BJ (cell line): ENCODE data around the gene NTNG1. TPM values are rescaled to one million over a fixed set of nuclear protein-coding genes. Genes with fewer than 3 reads are reported as not detected.

ENCODE experiments used
- CTCF ChIA-PET: fragments of 350-600 bp; formaldehyde crosslinking; extraction: SDS; loops from one replicate; lab custom pipeline; 2021; ENCODE audit warnings: antibody characterized with exemption, inconsistent platforms; lab: Yijun Ruan, JAX
- POLR2A ChIA-PET: fragments of 300-600 bp; sonication (Branson Sonifier 250); formaldehyde crosslinking; extraction: SDS; loops from one replicate; lab custom pipeline; 2021; ENCODE audit warnings: antibody characterized with exemption; lab: Charles Lee
- DNase-seq: peaks from one replicate; pipeline ENCODE4 v3.0.0-alpha.2; 2011; ENCODE audit warnings: low read depth
- H3K27me3 ChIP-seq: 2 replicates; pipeline ENCODE4 v1.6.0; 2011; ENCODE audit warnings: low read length; ENCODE audit not compliant: control insufficient read depth, insufficient read depth
- H3K36me3 ChIP-seq: 2 replicates; pipeline ENCODE4 v1.5.1; 2011; ENCODE audit warnings: low read length; ENCODE audit not compliant: control insufficient read depth, insufficient read depth
- H3K4me3 ChIP-seq: 2 replicates; pipeline ENCODE4 v1.5.1; 2011; ENCODE audit warnings: low read depth, mild to moderate bottlenecking, control low read depth, low read length
- CTCF ChIP-seq: IDR thresholded peaks from 2 replicates; pipeline ENCODE4 v1.5.1; 2011; ENCODE audit warnings: low read depth, mild to moderate bottlenecking, control low read depth, inconsistent platforms, low read length, moderate library complexity; ENCODE audit not compliant: insufficient read depth
- polyA plus RNA-seq: library from polyadenylated mRNA; depleted of rRNA; stranded (reverse); fragments of >200 nt; gene quantifications from 2 replicates; pipeline ENCODE4 v1.2.3, GENCODE V29; 2011

The NTNG1 gene
- polyA plus RNA-seq, 1 experiment: 3.3 TPM

- POLR2A ChIA-PET: no interaction called here
- Histone ChIP-seq H3K36me3 (no peaks in the 10 kb centered on the region), H3K4me3 (peak overlapping the region; percentile 51), H3K27me3 (no peaks in the 10 kb centered on the region)
- TF ChIP-seq CTCF: no peak
- CTCF ChIA-PET: interaction anchor here (0.5 to 1.6 kb wide), 10 partner anchors 9 to 1103 kb away, joined by 3 to 9 read pairs (median 4); no protein-coding TSS in a partner anchor
- DNase-seq: no peak
Observed at GRCh38 chr1:107141491-107142126, 770 bp downstream of the NTNG1 start.

DNA sequence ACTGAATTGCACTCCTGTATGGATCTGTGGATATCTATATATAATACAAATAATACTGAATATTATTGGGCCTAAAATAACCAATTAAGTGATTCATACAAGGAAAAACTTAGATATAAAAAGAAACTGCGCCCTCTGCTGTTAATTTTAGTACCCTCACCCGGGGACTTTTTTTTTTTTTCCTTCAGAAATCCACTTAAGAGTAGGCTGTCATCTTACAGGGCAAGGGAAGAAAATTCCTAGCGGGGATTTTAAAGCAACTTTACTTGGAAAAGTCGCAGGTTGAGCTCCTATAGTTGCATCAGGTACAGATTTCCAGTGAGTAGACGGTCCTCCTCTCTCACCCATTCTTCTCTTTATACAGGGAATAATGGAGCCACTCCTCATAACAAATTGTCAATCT lies 1.3 kb downstream of the NTNG1 start:
- no peaks in the 10 kb centered on the region for H3K27me3 ChIP-seq

DNA sequence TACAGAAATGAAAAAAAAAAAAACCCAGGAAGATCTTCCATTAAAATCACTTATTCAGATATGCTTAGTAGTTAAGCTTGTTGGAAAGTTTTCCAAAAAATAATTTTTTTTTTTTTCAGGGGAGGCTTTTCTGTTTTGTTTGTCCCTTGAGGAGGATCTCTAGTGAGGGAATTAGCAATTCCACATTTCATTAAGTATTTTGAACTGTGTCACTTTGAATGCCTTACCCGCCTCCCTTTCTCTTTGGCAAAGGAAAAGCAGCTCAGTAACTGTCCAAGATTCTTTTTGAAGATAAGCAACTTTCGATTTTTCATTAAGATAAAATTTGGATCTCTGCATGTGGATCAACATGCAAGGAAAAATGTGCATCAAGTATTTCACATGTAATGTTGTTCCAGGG lies 1.8 kb downstream of the NTNG1 start:
- Histone ChIP-seq H3K27me3 (no peaks in the 10 kb centered on the region), H3K36me3 (no peaks in the 10 kb centered on the region), H3K4me3 (no peak overlapping the region)
- POLR2A ChIA-PET: no interaction called here
- DNase-seq: no peak
- TF ChIP-seq CTCF: no peak
- CTCF ChIA-PET: interaction anchor here (0.6 to 1.4 kb wide), 7 partner anchors 8 to 1104 kb away, joined by 3 to 9 read pairs (median 3); no protein-coding TSS in a partner anchor

More for the DNA sequence above, 1.3 kb downstream of the NTNG1 start:
- no peaks in the 10 kb centered on the region for H3K36me3 ChIP-seq
- POLR2A ChIA-PET: no interaction called here
- TF ChIP-seq CTCF: peak; percentile 62
- peak overlapping the region; percentile 51 for H3K4me3 ChIP-seq
- peak; percentile 32 for DNase-seq
- CTCF ChIA-PET: interaction anchor here (0.6 to 1.4 kb wide), 10 partner anchors 8 to 1103 kb away, joined by 3 to 9 read pairs (median 4); no protein-coding TSS in a partner anchor

DNA sequence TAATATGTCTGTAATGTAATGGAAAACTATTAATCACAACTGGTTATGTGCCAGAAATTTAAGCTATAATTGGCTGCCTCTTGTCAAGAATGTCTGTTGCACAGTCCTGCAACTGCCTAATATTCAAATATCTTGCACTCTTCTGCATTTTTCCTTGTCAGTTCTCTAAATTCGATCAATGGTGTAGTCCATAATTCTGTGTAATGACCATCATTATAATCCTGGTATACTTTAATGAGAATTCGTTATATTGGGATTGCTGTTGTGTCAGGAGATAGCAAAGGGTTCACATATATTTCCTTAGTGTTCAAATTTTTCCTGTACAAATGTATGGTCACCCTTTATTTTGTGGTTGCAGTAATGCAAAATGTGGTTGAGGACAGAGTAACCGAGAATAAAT lies 4.8 kb downstream of the NTNG1 start:
- CTCF ChIA-PET: interaction anchor here (1.2 kb wide), 1 partner anchor 101 kb away, joined by 3 read pairs; no protein-coding TSS in a partner anchor
- H3K36me3 ChIP-seq: no peaks in the 10 kb centered on the region
- no peak for DNase-seq
- no peak overlapping the region for H3K4me3 ChIP-seq
- TF ChIP-seq CTCF: no peak
- H3K27me3 ChIP-seq: no peaks in the 10 kb centered on the region
- POLR2A ChIA-PET: no interaction called here

DNA sequence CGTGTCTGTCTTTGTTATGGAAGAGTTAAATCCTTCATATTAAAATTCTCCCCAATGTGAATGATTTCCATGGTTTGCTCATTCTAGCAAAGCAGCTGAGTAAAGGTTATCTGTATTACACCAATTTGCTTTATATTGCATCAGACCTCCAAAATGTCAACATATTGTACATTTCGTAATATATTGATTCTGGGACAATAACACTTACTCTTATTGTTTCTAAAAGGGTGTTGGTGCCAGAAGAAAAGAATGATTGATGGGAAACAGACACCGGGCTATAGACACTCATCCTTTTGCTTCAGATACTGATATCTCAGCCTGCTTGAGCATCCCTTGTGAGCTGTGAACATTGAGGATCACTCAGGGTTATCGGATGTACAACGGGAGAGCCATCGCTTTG lies 7.0 kb downstream of the NTNG1 start:
- DNase-seq: no peak
- TF ChIP-seq CTCF: no peak
- no peaks in the 10 kb centered on the region for H3K27me3 ChIP-seq
- no peak overlapping the region for H3K4me3 ChIP-seq
- POLR2A ChIA-PET: no interaction called here
- CTCF ChIA-PET: no interaction called here
- no peaks in the 10 kb centered on the region for H3K36me3 ChIP-seq
